ENCODE measurements around the gene RDM1. TPM values are rescaled to one million over a fixed set of nuclear protein-coding genes. Genes with fewer than 3 reads are reported as not detected.

Gene RDM1
- polyA plus RNA-seq, 1 of the 3 experiments (the other 2 are of a cell fraction) = 1.8 TPM

DNA sequence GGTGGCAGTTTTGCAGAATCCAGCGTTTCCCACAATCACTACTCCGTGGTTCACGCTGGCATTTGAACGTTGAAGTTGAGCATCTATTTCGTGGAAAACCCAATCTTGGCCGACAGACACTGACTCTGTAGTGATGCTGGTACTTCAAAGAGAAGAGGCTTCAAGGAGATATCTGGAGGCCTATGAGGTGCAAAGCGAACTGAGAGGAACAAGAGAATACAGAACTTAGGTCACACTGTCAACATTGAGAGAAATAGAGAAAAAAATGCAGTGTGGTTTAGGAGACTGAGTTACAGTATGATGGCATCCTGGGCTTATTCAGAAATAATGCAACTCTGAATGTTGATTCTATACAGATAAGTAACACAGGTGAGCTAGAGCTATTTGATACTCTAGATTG is 34.7 kb upstream of the RDM1 start (continued):
- TF ChIP-seq REST (IDR thresholded peaks at IDR 0.05; ENCODE audit: low read depth, low read length) (no peak), GATA2 (CRISPR knock-in tag; IDR thresholded peaks at IDR 0.05) (no peak), SIN3A (IDR thresholded peaks at IDR 0.05; ENCODE audit: borderline replicate concordance, low read depth, low read length) (no peak)

- no peak overlapping the region for H3K4me2 ChIP-seq
- CTCF ChIA-PET = interaction anchor here (1.1 to 1.2 kb wide), 2 partner anchors 16 to 520 kb away, joined by 3 read pairs; no protein-coding TSS in a partner anchor
Measured at GRCh38 chr17:35963663-35964062, 33.1 kb upstream of the RDM1 start.

More at GRCh38 chr17:35963663-35964062, 33.1 kb upstream of the RDM1 start:
- Histone ChIP-seq H3K27ac (ENCODE audit: low read depth in 2 of 2, low read length in 1 of 2) (no peak overlapping the region), H3K27me3 (ENCODE audit: insufficient read depth) (peaks cover 31% of the 10 kb centered on the region), H3K4me1 (ENCODE audit: control insufficient read depth in 1 of 2, insufficient read depth in 2 of 2, low read depth in 1 of 2, low read length in 1 of 2) (no peaks in the 10 kb centered on the region), H3K9me3 (no peaks in the 10 kb centered on the region), H4K20me1 (ENCODE audit: insufficient read depth) (no peaks in the 10 kb centered on the region), H3K79me2 (ENCODE audit: insufficient read depth) (no peaks in the 10 kb centered on the region), H3F3A (replicated peaks; ENCODE audit: insufficient read depth) (no peaks in the 10 kb centered on the region), H3K4me3 (ENCODE audit: low read depth in 2 of 2, low read length in 1 of 2) (no peak overlapping the region), H3K9me2 (no peaks in the 10 kb centered on the region), H3K36me3 (replicated peaks in 1 of 2; ENCODE audit: control insufficient read depth in 1 of 2, insufficient read depth in 2 of 2, low read length in 1 of 2) (no peaks in the 10 kb centered on the region), H3K9ac (no peak overlapping the region), H2AFZ (ENCODE audit: low read depth) (no peak overlapping the region)
- WGBS (ENCODE audit: low lambda C conversion rate) = 16% methylated on average over 6 of the region's 6 CpGs
- POLR2A ChIA-PET = no interaction called here
- DNase-seq = no peak
- TF ChIP-seq, protein P1, sequence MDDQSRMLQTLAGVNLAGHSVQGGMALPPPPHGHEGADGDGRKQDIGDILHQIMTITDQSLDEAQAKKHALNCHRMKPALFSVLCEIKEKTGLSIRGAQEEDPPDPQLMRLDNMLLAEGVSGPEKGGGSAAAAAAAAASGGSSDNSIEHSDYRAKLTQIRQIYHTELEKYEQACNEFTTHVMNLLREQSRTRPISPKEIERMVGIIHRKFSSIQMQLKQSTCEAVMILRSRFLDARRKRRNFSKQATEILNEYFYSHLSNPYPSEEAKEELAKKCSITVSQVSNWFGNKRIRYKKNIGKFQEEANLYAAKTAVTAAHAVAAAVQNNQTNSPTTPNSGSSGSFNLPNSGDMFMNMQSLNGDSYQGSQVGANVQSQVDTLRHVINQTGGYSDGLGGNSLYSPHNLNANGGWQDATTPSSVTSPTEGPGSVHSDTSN (IDR thresholded peaks at IDR 0.05) = no peak
- TF ChIP-seq RAD21 (IDR thresholded peaks at IDR 0.05; ENCODE audit: low read length) (no peak), YY1 (IDR thresholded peaks at IDR 0.05; ENCODE audit: low read depth) (no peak), SIN3A (IDR thresholded peaks at IDR 0.05; ENCODE audit: borderline replicate concordance, low read depth, low read length) (no peak), MEF2A (IDR thresholded peaks at IDR 0.05; ENCODE audit: borderline replicate concordance, low read depth) (no peak), FOSL2 (IDR thresholded peaks at IDR 0.05; ENCODE audit: borderline replicate concordance, low read depth) (no peak), POLR2AphosphoS5 (IDR thresholded peaks at IDR 0.05; ENCODE audit: low read depth, low read length) (no peak), FOXJ3 (CRISPR knock-in tag; IDR thresholded peaks at IDR 0.05) (no peak), ZBTB33 (IDR thresholded peaks at IDR 0.05; ENCODE audit: borderline replicate concordance, low read depth) (no peak), EZH2phosphoT487 (IDR thresholded peaks at IDR 0.05; ENCODE audit: borderline replicate concordance, low read depth) (no peak), NFIC (IDR thresholded peaks at IDR 0.05; ENCODE audit: borderline replicate concordance) (no peak)
- TF ChIP-seq, protein P2, sequence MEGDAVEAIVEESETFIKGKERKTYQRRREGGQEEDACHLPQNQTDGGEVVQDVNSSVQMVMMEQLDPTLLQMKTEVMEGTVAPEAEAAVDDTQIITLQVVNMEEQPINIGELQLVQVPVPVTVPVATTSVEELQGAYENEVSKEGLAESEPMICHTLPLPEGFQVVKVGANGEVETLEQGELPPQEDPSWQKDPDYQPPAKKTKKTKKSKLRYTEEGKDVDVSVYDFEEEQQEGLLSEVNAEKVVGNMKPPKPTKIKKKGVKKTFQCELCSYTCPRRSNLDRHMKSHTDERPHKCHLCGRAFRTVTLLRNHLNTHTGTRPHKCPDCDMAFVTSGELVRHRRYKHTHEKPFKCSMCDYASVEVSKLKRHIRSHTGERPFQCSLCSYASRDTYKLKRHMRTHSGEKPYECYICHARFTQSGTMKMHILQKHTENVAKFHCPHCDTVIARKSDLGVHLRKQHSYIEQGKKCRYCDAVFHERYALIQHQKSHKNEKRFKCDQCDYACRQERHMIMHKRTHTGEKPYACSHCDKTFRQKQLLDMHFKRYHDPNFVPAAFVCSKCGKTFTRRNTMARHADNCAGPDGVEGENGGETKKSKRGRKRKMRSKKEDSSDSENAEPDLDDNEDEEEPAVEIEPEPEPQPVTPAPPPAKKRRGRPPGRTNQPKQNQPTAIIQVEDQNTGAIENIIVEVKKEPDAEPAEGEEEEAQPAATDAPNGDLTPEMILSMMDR (IDR thresholded peaks at IDR 0.05) = no peak
- TF ChIP-seq, protein P3, sequence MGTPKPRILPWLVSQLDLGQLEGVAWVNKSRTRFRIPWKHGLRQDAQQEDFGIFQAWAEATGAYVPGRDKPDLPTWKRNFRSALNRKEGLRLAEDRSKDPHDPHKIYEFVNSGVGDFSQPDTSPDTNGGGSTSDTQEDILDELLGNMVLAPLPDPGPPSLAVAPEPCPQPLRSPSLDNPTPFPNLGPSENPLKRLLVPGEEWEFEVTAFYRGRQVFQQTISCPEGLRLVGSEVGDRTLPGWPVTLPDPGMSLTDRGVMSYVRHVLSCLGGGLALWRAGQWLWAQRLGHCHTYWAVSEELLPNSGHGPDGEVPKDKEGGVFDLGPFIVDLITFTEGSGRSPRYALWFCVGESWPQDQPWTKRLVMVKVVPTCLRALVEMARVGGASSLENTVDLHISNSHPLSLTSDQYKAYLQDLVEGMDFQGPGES (IDR thresholded peaks at IDR 0.05; ENCODE audit: low read depth, low read length) = no peak
